Progenitor cell of endocrine pancreas (in vitro differentiated cells): ENCODE measurements around the gene ARMC6. TPM values are rescaled to one million over a fixed set of nuclear protein-coding genes. Genes with fewer than 3 reads are reported as not detected.

Source experiments
- DNase-seq: peaks from one replicate; pipeline ENCODE4 v3.0.0; 2021; ENCODE audit warnings: low spot score; ENCODE audit not compliant: unreplicated experiment
- H3K27ac Mint-ChIP-seq: 2 replicates; pipeline ENCODE4 v1.8.0; 2021; ENCODE audit warnings: mild to moderate bottlenecking, moderate library complexity, mixed read lengths
- H3K27me3 Mint-ChIP-seq: 2 replicates; pipeline ENCODE4 v1.8.0; 2021; ENCODE audit warnings: mixed read lengths
- H3K36me3 Mint-ChIP-seq: 2 replicates; pipeline ENCODE4 v1.8.0; 2022; ENCODE audit warnings: mixed read lengths; ENCODE audit not compliant: insufficient read depth
- H3K4me1 Mint-ChIP-seq: 2 replicates; pipeline ENCODE4 v1.8.0; 2021; ENCODE audit warnings: low read depth, mixed read lengths
- H3K4me3 Mint-ChIP-seq: 2 replicates; pipeline ENCODE4 v1.8.0; 2021; ENCODE audit warnings: low read depth, mild to moderate bottlenecking, moderate library complexity, mixed read lengths
- H3K9me3 Mint-ChIP-seq: 2 replicates; pipeline ENCODE4 v1.8.0; 2021; ENCODE audit warnings: low read depth, mixed read lengths
- total RNA-seq: library from RNA; stranded (reverse); gene quantifications from 2 replicates; pipeline ENCODE4 v1.2.1, GENCODE V29; 2021
- TF ChIP-seq, protein P1 (sequence below): fragments of 200-600 bp; sonication (generic); IDR thresholded peaks from one replicate; pipeline ENCODE4 v1.5.0; 2021; ENCODE audit warnings: antibody characterized with exemption, mild to moderate bottlenecking; ENCODE audit not compliant: unreplicated experiment

Gene ARMC6
- total RNA-seq, 1 donor from 2014 or later: 33.5 TPM

DNA sequence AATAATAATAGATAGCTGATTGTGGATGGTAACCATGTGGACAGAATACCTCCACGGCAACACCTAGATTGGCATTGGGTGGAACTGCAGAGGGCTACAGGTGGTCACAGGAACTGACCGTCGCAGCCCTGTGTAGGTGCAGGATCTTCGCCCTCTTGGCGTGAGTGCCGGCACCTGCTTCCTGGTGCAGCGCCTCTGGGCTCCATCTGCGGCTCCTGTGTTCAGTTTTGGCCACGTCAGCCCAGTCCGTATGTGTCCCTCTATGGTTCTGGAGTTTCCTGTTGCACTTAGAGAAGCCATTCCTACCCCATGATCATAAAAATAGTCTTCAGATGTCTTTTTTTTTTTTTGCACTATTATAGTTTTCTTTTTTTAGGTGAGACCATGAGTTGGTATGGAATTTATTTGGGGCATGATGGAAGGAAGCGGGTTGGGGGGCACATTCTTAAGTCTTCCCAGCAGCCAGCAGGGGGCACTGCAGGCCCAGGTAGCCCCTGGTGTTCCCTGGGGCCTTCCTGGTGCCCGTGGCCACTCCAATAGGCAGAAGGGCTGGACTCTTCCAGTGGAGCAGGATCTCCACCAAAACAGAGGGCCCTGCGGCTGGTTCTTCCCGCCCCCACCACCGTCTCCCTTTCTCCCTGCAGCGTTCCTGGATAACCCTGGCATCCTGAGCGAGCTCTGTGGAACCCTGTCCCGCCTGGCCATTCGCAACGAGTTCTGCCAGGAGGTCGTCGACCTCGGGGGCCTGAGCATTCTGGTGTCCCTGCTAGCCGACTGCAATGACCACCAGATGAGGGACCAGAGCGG is 20.3 kb downstream of the ARMC6 start:
- Mint-ChIP-seq H3K27ac (no peak overlapping the region), H3K4me1 (no peaks in the 10 kb centered on the region), H3K4me3 (no peak overlapping the region), H3K36me3 (peaks cover 1% of the 10 kb centered on the region), H3K9me3 (no peaks in the 10 kb centered on the region), H3K27me3 (no peaks in the 10 kb centered on the region)
- TF ChIP-seq, protein P1, sequence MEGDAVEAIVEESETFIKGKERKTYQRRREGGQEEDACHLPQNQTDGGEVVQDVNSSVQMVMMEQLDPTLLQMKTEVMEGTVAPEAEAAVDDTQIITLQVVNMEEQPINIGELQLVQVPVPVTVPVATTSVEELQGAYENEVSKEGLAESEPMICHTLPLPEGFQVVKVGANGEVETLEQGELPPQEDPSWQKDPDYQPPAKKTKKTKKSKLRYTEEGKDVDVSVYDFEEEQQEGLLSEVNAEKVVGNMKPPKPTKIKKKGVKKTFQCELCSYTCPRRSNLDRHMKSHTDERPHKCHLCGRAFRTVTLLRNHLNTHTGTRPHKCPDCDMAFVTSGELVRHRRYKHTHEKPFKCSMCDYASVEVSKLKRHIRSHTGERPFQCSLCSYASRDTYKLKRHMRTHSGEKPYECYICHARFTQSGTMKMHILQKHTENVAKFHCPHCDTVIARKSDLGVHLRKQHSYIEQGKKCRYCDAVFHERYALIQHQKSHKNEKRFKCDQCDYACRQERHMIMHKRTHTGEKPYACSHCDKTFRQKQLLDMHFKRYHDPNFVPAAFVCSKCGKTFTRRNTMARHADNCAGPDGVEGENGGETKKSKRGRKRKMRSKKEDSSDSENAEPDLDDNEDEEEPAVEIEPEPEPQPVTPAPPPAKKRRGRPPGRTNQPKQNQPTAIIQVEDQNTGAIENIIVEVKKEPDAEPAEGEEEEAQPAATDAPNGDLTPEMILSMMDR: peak; percentile 82
- DNase-seq: peak; percentile 60

- peaks cover 3% of the 10 kb centered on the region for H3K36me3 Mint-ChIP-seq
- H3K4me3 Mint-ChIP-seq: no peak overlapping the region
- DNase-seq: no peak
- H3K27ac Mint-ChIP-seq: no peak overlapping the region
- TF ChIP-seq, protein P1: no peak
- H3K4me1 Mint-ChIP-seq: no peaks in the 10 kb centered on the region
- no peaks in the 10 kb centered on the region for H3K27me3 Mint-ChIP-seq
- H3K9me3 Mint-ChIP-seq: no peaks in the 10 kb centered on the region
These were observed 21.0 kb downstream of the ARMC6 start for GRCh38 chr19:19054315-19054938.

DNA sequence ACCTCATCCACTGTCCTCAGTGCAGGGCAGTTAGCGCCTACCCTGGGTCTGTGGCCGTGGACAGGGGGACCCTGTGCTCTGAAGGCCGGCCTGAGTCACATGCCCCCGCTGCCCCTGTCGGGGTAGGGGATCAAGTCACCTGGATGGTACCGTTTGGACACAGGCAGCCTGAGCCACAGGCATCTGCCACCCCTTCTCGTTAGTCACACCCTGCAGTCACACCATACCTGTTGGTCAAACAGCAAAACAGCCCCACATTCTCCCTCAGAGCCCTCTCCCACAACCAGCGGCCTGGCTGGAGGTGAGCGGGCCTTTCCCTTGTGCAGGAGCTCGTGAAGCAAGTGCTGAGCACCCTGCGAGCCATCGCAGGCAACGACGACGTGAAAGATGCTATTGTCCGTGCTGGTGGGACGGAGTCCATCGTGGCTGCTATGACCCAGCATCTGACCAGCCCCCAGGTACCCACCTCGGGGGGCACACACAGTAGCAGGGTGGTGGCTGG is 21.6 kb downstream of the ARMC6 start:
- H3K27me3 Mint-ChIP-seq: no peaks in the 10 kb centered on the region
- H3K4me3 Mint-ChIP-seq: no peak overlapping the region
- peaks cover 4% of the 10 kb centered on the region for H3K36me3 Mint-ChIP-seq
- no peaks in the 10 kb centered on the region for H3K9me3 Mint-ChIP-seq
- no peak for DNase-seq
- H3K27ac Mint-ChIP-seq: no peak overlapping the region
- TF ChIP-seq, protein P1: no peak
- no peaks in the 10 kb centered on the region for H3K4me1 Mint-ChIP-seq

GRCh38 chr19:19055701-19056100 is 22.3 kb downstream of the ARMC6 start:
- no peaks in the 10 kb centered on the region for H3K4me1 Mint-ChIP-seq
- H3K4me3 Mint-ChIP-seq: no peak overlapping the region
- H3K36me3 Mint-ChIP-seq: peaks cover 4% of the 10 kb centered on the region
- no peaks in the 10 kb centered on the region for H3K9me3 Mint-ChIP-seq
- TF ChIP-seq, protein P1: no peak
- no peak overlapping the region for H3K27ac Mint-ChIP-seq
- H3K27me3 Mint-ChIP-seq: no peaks in the 10 kb centered on the region
- no peak for DNase-seq

DNA sequence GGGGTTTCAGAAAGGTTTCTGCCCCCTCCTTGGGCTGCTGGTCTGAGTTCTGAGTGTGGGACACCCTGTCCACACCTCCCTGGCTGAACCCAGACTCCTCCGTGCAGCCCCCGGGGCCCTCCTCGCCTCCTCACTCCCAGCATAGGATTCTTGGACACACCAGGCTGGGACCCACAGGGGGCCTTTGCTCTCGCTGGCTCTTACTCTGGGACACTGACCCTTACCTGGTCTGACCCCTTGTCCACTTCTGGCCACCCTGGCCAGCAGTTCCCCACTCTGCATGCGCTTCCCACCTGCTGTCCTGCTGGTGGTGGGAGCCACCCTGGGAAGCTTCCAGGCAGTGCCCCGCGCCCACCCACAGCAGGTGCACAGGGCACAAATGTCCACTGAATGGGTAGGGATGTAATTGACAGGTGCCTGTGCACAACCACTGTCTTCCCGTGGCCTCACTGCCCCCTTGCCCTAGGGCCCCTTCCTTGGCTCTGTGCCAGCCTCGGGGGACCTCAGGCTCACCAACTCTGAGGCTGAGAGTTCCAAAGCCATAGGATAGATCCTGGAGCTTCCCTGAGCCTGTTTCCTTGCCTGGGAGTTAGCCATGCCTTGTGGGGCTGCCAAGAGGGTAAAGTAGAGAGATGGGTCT is 23.4 kb downstream of the ARMC6 start:
- no peak for DNase-seq
- Mint-ChIP-seq H3K4me3 (no peak overlapping the region), H3K9me3 (no peaks in the 10 kb centered on the region), H3K4me1 (no peaks in the 10 kb centered on the region), H3K27ac (no peak overlapping the region), H3K27me3 (no peaks in the 10 kb centered on the region), H3K36me3 (peaks cover 4% of the 10 kb centered on the region)
- TF ChIP-seq, protein P1: no peak
